ENCODE measurements around the gene RSPH10B.
"Not testable (repeated sequence)": the region's sequence is repeated elsewhere in the genome, so short reads cannot be mapped to it uniquely, and the experiment has no call there.

Gene RSPH10B

GRCh38 chr7:5904726-5905125 is 65.8 kb downstream of the RSPH10B start:
- H3K4me1 ChIP-seq (ENCODE audit: control insufficient read depth, insufficient read depth, low read length); H3K4me3 ChIP-seq (ENCODE audit: low read length); H3K27ac ChIP-seq (ENCODE audit: low read depth, low read length); H3K27me3 ChIP-seq (ENCODE audit: control insufficient read depth, insufficient read depth, low read length); H3K9ac ChIP-seq (ENCODE audit: low read length); H3K36me3 ChIP-seq (ENCODE audit: control insufficient read depth, insufficient read depth, low read length): not testable (repeated sequence)

DNA sequence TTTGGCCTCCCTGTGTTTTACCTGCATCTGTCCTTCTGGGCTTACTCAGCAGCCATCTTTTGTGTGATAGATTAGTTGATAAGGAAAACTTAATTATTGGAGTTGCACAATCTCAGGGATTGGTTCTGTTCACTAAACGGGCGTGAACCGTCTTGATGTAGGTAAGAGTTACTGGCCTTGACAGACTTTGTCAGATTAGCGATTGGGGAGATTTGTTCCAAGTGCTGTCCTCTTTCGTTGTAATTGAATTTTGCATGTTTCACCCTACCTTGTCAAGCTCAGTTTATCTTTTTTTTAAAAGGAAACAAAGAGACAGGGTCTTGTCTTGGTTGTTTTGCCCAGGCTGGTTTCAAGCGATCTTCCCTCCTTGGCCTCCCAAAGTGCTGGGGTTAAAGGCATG is 67.5 kb downstream of the RSPH10B start:
- H3K4me3 ChIP-seq (ENCODE audit: low read length); H3K36me3 ChIP-seq (ENCODE audit: control insufficient read depth, insufficient read depth, low read length); H3K4me1 ChIP-seq (ENCODE audit: control insufficient read depth, insufficient read depth, low read length); H3K27me3 ChIP-seq (ENCODE audit: control insufficient read depth, insufficient read depth, low read length); H3K9ac ChIP-seq (ENCODE audit: low read length); H3K27ac ChIP-seq (ENCODE audit: low read depth, low read length): not testable (repeated sequence)

- peak within 1 kb of the TSS; percentile 55 for H3K4me3 ChIP-seq (ENCODE audit: low read length)
- not testable (repeated sequence) for H3K9ac ChIP-seq (ENCODE audit: low read length); H3K27me3 ChIP-seq (ENCODE audit: control insufficient read depth, insufficient read depth, low read length); H3K4me1 ChIP-seq (ENCODE audit: control insufficient read depth, insufficient read depth, low read length); H3K27ac ChIP-seq (ENCODE audit: low read depth, low read length); H3K36me3 ChIP-seq (ENCODE audit: control insufficient read depth, insufficient read depth, low read length)
These were observed 71.8 kb downstream of the RSPH10B start, which contains the start of gene CCZ1 for GRCh38 chr7:5898480-5899224. Gene CCZ1, plus strand, starts transcription at chr7:5898733. Its CDS starts 67 bp downstream, at chr7:5898800.

DNA sequence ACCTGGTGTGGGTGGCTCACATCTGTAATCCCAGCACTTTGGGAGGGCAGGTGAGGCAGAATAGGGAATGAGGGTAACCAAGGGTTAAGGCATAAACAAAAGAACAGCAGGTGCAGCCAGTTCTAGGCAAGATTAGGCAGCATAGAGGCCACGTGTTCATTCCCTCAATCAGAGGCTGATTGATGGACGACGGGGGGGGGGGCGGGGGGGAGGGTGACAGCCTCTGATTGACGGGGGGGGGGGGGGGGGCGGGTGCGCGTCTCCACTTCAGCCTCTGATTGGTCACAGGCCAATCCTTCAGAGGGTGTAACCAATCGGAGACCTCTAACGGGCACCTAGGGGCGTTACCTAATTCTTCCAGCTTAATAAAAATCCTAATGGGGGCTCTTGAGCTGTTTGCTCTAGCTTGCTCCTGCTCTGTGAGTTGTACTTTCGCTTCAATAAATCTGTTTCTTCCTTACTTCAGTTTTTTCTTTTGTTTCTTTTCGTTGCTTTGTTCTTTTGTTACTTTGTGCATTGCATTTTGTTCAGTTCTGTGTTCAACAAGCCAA is 73.0 kb downstream of the RSPH10B start:
- H3K4me3 ChIP-seq (ENCODE audit: low read length); H3K4me1 ChIP-seq (ENCODE audit: control insufficient read depth, insufficient read depth, low read length); H3K27me3 ChIP-seq (ENCODE audit: control insufficient read depth, insufficient read depth, low read length); H3K27ac ChIP-seq (ENCODE audit: low read depth, low read length); H3K36me3 ChIP-seq (ENCODE audit: control insufficient read depth, insufficient read depth, low read length); H3K9ac ChIP-seq (ENCODE audit: low read length): not testable (repeated sequence)

- Histone ChIP-seq H3K9ac (ENCODE audit: low read length) (no peak overlapping the region), H3K27me3 (ENCODE audit: control insufficient read depth, insufficient read depth, low read length) (no peaks in the 10 kb centered on the region), H3K36me3 (ENCODE audit: control insufficient read depth, insufficient read depth, low read length) (no peaks in the 10 kb centered on the region), H3K27ac (ENCODE audit: low read depth, low read length) (no peak overlapping the region), H3K4me3 (ENCODE audit: low read length) (no peak overlapping the region), H3K4me1 (ENCODE audit: control insufficient read depth, insufficient read depth, low read length) (no peaks in the 10 kb centered on the region)
These were observed 78.0 kb downstream of the RSPH10B start for GRCh38 chr7:5892498-5892897.

GRCh38 chr7:5890244-5890643 is 80.2 kb downstream of the RSPH10B start:
- H3K36me3 ChIP-seq (ENCODE audit: control insufficient read depth, insufficient read depth, low read length); H3K27me3 ChIP-seq (ENCODE audit: control insufficient read depth, insufficient read depth, low read length); H3K4me1 ChIP-seq (ENCODE audit: control insufficient read depth, insufficient read depth, low read length); H3K27ac ChIP-seq (ENCODE audit: low read depth, low read length); H3K4me3 ChIP-seq (ENCODE audit: low read length); H3K9ac ChIP-seq (ENCODE audit: low read length): not testable (repeated sequence)

DNA sequence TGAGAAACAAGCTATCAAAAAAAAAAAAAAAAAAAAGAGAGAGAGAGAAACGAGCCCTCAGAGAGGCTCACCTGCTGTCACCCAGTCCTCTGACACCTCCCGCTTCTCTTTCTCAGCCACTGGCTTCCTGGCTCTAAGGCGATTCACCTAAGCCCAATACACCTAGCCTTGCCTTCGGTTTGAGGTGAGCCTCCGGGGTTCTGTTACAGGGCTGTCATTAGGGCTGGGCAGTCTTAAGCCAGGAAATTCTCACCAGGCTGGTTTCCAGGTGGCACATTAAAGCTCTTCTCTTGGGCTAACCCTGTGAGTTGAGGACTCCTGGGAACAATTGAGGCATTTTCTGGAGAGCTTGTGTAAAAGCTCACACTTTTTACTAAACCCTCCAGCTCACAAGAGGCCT is 82.5 kb downstream of the RSPH10B start:
- not testable (repeated sequence) for H3K9ac ChIP-seq (ENCODE audit: low read length); H3K4me1 ChIP-seq (ENCODE audit: control insufficient read depth, insufficient read depth, low read length); H3K27ac ChIP-seq (ENCODE audit: low read depth, low read length); H3K27me3 ChIP-seq (ENCODE audit: control insufficient read depth, insufficient read depth, low read length); H3K4me3 ChIP-seq (ENCODE audit: low read length); H3K36me3 ChIP-seq (ENCODE audit: control insufficient read depth, insufficient read depth, low read length)

DNA sequence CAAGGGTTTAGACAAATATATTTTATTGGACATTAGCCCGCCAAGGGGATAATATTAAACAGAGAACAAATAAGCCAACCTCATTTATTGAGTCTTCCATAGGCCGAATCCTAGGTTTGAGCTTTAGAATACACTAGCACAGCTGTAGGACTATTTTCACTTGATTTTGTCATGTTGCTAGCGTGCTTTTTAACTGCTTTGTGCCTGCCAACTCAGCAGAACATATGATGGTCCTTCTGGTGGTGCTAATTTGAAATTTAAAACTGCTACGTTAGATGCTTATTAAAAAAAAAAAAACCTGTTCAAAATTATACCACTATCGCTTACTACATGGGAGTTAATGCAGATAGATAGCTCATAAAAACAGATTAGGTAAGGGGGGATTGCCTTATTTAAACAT is 86.1 kb downstream of the RSPH10B start:
- not testable (repeated sequence) for H3K4me3 ChIP-seq (ENCODE audit: low read length); H3K36me3 ChIP-seq (ENCODE audit: control insufficient read depth, insufficient read depth, low read length); H3K4me1 ChIP-seq (ENCODE audit: control insufficient read depth, insufficient read depth, low read length); H3K9ac ChIP-seq (ENCODE audit: low read length); H3K27ac ChIP-seq (ENCODE audit: low read depth, low read length); H3K27me3 ChIP-seq (ENCODE audit: control insufficient read depth, insufficient read depth, low read length)

GRCh38 chr7:5880106-5880505 is 90.4 kb downstream of the RSPH10B start:
- H3K4me1 ChIP-seq (ENCODE audit: control insufficient read depth, insufficient read depth, low read length); H3K36me3 ChIP-seq (ENCODE audit: control insufficient read depth, insufficient read depth, low read length); H3K27ac ChIP-seq (ENCODE audit: low read depth, low read length); H3K4me3 ChIP-seq (ENCODE audit: low read length); H3K27me3 ChIP-seq (ENCODE audit: control insufficient read depth, insufficient read depth, low read length); H3K9ac ChIP-seq (ENCODE audit: low read length): not testable (repeated sequence)

DNA sequence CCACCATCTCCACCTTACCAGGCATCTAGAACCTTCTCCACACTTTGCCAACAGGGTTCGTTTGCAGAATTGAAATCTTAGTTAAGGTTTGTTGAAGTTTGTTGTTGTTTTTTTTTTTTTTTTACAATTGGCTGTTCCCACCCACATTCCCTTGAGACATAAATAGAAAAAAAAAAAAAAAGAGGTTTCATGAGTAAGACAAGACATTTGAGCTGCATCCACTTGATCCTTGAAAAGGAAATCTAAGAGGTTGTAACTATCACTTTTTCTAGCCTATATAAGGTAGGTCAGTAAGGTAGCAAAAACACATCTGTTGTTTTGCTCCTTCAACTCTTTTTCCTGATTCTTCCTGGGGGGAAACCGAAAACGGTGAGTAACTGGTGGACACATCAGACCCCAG is 90.9 kb downstream of the RSPH10B start:
- not testable (repeated sequence) for H3K4me3 ChIP-seq (ENCODE audit: low read length); H3K27ac ChIP-seq (ENCODE audit: low read depth, low read length); H3K4me1 ChIP-seq (ENCODE audit: control insufficient read depth, insufficient read depth, low read length)

More for the DNA sequence above, 90.9 kb downstream of the RSPH10B start:
- H3K27me3 ChIP-seq (ENCODE audit: control insufficient read depth, insufficient read depth, low read length); H3K9ac ChIP-seq (ENCODE audit: low read length); H3K36me3 ChIP-seq (ENCODE audit: control insufficient read depth, insufficient read depth, low read length): not testable (repeated sequence)
